NCI-H82 treated with DMSO at 0.1 percent for 48 hours (cell line): Measurements from ENCODE around the gene SRRM3.
"Not testable (repeated sequence)": the region's sequence is repeated elsewhere in the genome, so short reads cannot be mapped to it uniquely, and the experiment has no call there.

Experiments
- DNase-seq: peaks from one replicate; lab custom pipeline; 2025; ENCODE audit not compliant: unreplicated experiment; lab: John Stamatoyannopoulos, UW

The SRRM3 gene

GRCh38 chr7:76286842-76287403 lies 85.2 kb downstream of the SRRM3 start:
- DNase-seq, result no peak

GRCh38 chr7:76290847-76291350 lies 89.2 kb downstream of the SRRM3 start:
- DNase-seq, result not testable (repeated sequence)

GRCh38 chr7:76291351-76292212 lies 89.9 kb downstream of the SRRM3 start:
- peak; percentile 18 for DNase-seq

DNA sequence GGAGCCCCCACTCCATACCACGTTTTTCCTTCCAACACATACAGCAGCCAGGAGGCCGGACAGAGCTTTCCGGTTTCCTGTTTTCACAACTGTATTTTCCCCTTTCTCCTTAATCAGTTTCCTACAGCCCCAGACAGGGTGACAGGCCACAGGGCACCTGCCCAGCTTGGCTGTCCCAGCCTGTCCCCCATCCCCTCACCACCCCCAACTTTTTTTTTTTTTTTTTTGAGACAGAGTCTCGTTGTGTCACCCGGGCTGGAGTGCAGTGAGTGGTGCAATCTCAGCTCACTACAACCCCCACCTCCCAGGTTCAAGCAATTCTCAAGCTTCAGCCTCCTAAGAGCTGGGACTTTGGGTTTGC lies 90.5 kb downstream of the SRRM3 start:
- DNase-seq, result no peak

- DNase-seq, result not testable (repeated sequence)
These were observed 91.2 kb downstream of the SRRM3 start for GRCh38 chr7:76292911-76293310.

DNA sequence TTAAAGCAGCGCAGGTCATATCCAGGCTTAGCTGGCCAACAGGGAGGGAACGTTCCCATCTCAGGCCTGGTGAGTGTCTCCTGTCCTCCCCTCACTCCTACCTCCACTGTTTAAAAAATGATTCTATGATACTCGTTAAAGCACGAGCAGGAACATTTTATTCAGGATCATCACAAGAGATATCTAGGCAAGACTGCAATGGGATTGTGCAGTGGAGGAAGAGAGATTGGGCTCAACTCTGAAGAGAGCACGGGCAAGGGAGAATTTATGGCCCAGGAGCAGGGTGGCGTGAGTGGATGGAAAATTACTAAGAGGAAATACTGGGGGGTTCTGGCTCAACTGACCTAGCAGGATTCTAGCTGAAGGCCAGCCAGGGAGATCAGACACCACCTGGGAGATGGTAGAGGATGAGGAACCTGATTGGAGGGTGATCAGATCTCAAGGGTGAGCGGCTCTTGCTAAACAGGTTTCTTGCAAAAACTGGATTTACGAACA lies 91.8 kb downstream of the SRRM3 start:
- DNase-seq, result no peak

DNA sequence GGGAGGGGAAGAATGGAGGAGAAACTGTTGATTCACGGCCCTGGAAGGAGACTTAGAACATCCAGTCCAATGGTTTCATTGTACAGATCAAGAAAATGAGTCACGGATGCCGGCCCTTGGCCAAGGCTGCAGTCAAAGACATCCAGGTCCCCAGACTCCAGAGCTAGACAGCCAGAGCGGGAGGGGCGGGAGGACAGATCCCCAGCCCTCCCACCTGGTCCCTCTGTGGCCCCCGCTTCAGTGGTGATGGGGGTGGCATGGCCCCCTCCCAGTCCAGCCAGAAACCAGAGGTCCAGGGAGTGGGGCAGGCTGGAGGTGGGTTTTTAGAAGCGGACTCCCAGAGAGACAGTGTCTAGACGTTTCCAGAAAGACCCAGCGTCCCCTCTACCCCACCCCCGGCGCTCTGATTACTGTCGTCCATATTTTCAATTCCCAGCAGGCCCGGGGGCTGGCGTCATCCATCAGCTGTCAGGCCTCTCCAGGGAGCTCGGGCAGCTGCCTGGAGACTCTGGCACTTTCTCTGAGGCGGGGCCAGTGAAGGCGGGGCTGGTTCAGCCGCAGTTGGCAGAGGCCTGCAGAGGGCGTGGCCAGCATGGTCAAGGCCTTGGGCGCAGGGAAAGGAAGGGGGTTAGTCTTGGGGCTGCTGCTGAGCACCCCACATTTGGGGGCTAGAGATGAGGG lies 92.8 kb downstream of the SRRM3 start:
- peak; percentile 78 for DNase-seq

- no peak for DNase-seq
These were observed 95.3 kb downstream of the SRRM3 start for GRCh38 chr7:76296743-76297740.

DNA sequence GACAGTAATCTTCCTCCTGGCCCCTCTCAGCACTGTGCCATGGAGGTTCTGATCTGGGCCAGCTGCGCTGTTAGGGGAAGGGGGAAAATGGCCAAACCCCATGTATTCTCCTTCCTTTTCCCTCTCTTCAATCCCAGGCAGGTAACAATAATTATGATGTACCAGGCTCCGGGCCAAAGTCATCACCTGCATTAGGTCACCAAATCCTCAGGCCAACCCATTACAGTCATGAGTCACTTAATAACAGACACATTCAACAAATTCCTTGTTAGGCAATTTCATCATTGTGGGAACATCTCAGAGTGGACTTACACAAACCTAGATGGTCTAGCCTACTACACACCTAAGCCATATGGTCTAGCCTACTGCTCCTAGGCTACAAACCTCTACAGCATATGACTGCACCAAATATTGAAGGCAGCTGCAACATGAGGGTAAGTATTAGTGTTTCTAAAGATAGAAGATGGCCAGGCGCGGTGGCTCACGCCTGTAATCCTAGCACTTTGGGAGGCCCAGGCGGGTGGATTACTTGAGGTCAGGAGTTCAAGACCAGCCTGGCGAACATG lies 98.6 kb downstream of the SRRM3 start:
- DNase-seq, result no peak

DNA sequence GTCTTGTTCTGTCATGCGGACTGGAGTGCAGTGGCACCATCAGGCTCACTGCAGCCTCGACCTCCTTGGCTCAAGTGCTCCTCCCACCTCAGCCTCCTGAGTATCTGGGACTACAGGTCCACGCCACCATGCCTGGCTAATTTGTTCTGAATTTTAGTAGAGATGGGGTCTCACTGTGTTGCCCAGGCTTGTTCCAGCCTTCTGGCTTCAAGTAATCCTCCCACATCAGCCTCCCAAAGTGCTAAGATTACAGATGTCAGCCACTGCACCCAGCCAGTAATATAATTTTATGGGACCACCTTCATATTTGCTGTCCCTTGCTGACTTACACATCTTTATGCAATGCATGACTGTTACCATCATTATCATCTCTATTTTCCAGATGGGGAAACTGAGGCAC lies 99.3 kb downstream of the SRRM3 start:
- no peak for DNase-seq

- no peak for DNase-seq
These were observed 100.9 kb downstream of the SRRM3 start, which contains the start of gene HSPB1 for GRCh38 chr7:76302347-76303201. Gene HSPB1 (plus strand): TSS chr7:76302673. CDS start chr7:76302713, 40 bp downstream.

- peak; percentile 91 for DNase-seq
These were observed 101.8 kb downstream of the SRRM3 start for GRCh38 chr7:76303202-76304147.

DNA sequence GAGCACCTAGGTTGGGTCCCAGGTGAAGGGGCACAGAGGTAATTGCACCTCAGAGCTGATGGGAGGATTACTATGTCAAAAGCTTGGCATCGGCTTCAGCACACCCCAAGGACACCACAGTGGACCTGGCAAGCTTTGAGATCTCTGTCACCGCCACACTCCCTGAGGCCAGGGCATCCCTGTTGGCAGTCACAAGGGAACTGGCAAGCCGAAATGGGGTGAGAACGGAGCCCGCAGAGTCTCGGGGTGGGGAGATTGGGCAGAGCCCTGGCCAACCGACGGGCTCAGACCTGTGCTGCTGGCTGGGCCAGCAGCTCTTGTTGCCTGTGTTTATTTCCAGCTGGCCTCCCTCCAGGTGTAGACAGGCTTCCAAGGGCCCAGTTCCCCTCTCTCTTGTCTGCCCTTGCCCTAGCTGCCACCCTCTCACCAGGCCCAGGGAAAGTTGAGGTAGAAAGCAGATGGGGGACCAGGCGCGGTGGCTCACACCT lies 103.2 kb downstream of the SRRM3 start:
- DNase-seq, result no peak

DNA sequence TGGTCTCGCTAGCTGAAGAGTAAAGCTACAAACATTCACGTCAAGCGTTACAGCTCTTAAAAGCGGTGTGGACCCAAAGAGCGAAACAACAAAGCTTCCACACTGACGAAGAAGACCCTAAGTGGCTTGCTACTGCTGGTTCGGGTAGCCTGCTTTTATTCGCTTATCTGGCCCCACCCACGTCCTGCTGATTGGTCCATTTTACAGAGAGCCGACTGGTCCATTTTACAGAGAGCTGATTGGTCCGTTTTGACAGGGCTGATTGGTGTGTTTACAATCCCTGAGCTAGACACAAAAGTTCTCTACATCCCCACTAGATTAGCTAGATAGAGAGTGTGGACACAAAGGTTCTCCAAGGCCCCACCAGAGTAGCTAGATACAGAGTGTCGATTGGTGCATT lies 107.2 kb downstream of the SRRM3 start:
- not testable (repeated sequence) for DNase-seq

- DNase-seq, result not testable (repeated sequence)
These were observed 107.8 kb downstream of the SRRM3 start for GRCh38 chr7:76309341-76310101.

- peak; percentile 14 for DNase-seq
These were observed 108.6 kb downstream of the SRRM3 start for GRCh38 chr7:76310102-76310957.
